ENCODE data around the gene CD99.

- no peak for TF ChIP-seq CTCF (IDR thresholded peaks at IDR 0.05)
- TF ChIP-seq EP300 (IDR thresholded peaks at IDR 0.05): no peak
Observed at GRCh38 chrX:2751291-2751690, 60.2 kb downstream of the CD99 start.
